EH (cell line): ENCODE results near the gene TCF4.

Source experiments
- DNase-seq: peaks from one replicate; pipeline ENCODE4 v3.0.0-alpha.2; 2015; ENCODE audit warnings: low read depth

The TCF4 gene

DNA sequence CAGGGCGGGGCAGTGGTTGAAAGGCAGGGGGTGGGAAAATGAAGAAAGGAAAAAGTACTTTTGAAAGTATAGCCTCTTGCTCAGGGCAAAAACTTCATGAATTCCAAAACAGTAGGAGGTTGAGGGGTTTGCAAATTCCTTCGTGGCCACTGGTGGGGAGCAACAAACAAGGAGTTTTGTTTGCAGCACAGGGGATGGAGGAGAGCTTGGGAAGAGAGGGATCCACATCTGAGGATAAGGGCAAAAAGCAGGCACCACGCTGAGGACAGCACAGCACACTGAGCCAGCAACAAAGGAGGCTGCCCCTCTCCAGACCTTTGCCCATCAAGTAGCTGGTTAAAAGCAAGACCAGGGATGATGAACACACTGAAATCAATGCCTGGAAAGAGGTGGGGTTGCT, 148.9 kb downstream of the TCF4 start:
- DNase-seq = no peak

GRCh38 chr18:55435592-55435991, 152.4 kb downstream of the TCF4 start:
- DNase-seq = peak; percentile 37

GRCh38 chr18:55433648-55434047, 154.3 kb downstream of the TCF4 start:
- no peak for DNase-seq

DNA sequence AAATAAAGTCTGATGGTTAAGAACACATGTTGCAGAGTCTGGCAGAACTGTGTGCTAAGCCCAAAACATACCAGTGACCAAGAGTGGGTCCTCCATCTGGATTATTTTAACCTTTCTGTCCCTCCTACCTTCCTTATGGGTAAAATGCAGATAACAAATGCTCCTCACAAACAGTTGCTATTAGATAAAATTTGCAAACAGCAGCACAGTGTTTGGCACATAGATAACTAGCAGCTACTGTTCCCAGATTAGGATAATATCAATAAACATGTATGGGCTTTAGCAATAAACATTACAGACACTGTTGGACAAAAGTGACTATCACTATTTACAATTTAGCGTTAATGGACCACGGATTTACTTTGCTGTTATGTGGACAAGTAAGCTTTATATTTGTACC, 154.9 kb downstream of the TCF4 start:
- DNase-seq = no peak

- DNase-seq = no peak
Measured at GRCh38 chr18:55432307-55433040, 155.5 kb downstream of the TCF4 start.

- no peak for DNase-seq
Measured at GRCh38 chr18:55430026-55430425, 158.0 kb downstream of the TCF4 start.

DNA sequence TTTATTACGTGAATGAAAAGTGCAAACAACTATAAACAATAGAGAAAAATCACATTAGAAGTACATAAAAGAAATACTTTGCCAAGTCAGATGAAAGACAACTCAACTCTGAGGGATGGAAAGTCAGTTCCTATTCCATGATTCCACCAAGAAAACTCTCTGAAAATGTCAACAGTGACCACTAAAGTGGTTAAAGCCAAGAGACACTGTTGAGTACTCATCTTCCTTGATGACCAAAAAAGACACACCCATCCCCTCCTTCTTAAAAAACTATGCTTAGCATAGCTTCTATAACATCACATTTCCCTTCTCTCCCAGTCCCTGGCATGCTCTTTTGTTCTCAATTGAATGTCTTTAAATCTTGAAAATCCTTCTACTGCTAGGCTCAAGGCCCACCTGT, 160.0 kb downstream of the TCF4 start:
- DNase-seq = peak; percentile 65

GRCh38 chr18:55425698-55426097, 162.3 kb downstream of the TCF4 start:
- no peak for DNase-seq

GRCh38 chr18:55422456-55423180, 165.4 kb downstream of the TCF4 start:
- peak; percentile 58 for DNase-seq

- peak; percentile 70 for DNase-seq
Measured at GRCh38 chr18:55421615-55422419, 166.2 kb downstream of the TCF4 start.

GRCh38 chr18:55421308-55421614, 166.7 kb downstream of the TCF4 start:
- no peak for DNase-seq

- DNase-seq = peak; percentile 17
Measured at GRCh38 chr18:55420665-55421307, 167.2 kb downstream of the TCF4 start.

GRCh38 chr18:55419947-55420664, 167.9 kb downstream of the TCF4 start:
- peak; percentile 57 for DNase-seq

GRCh38 chr18:55419132-55419946, 168.7 kb downstream of the TCF4 start:
- peak; percentile 35 for DNase-seq

- DNase-seq = no peak
Measured at GRCh38 chr18:55418439-55418838, 169.6 kb downstream of the TCF4 start.

DNA sequence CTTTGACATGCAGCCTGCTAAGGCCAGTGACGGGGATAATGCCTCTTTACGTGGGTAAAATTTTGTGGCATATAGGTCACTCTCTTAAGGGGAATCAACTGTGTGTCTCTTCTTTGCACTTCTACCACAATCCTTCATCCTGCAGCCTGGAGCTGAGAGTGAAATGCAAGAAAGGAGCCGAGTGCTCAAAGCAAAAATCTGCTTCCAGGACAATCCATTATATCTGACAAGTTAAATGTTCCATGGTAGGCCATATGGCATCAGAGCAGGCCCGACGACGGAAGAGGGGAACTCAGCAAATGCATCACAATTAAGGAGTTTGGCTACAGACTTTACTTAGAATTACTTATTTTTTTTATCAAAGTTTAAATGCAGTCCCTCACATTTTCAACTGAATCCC, 171.2 kb downstream of the TCF4 start:
- DNase-seq = no peak

DNA sequence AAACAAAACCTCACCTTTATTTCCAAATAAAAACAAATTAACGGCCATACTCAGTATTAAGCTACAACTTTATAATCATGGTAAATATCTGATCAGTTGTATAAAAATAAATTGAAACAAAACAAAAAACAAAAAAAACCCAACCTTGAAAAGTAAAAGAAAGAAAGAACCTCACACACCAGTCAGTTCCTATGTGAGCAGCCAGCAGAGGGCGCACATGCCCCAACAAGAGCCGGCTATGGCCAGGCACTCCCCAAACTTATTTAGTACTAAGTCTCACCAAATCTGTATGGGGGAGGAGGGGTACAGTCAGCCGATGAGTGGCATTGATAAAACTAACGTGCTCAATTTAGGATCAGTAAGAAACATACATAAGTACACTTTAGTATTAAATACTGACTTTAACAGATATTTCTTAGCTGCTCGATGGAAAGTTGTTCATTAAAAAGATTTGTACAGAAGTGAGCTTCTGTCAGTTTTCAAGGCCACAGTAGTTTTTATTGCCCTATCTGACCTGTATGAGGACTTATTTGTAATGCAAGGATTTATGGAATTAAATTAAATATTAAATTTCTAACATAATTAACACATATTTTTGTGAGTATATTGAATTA, 172.6 kb downstream of the TCF4 start:
- DNase-seq = peak; percentile 80

DNA sequence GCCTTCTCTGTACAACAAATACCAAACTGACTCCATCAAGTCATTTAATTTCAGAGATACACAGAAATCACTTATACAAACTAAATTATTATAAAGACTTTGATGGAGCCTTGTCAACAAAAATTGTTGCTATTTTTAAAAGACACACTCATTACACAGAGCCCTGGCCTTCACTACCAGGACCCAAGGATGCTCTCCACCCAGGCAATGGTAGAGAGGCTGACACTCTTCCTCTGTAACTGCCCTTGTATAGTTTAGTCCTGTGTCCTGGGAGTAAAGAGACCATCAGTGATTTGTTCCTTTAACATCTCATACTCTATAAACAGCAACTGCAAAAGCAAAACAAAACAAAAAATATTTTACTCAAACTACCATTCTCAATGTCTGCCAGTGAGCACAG, 173.5 kb downstream of the TCF4 start:
- DNase-seq = no peak

DNA sequence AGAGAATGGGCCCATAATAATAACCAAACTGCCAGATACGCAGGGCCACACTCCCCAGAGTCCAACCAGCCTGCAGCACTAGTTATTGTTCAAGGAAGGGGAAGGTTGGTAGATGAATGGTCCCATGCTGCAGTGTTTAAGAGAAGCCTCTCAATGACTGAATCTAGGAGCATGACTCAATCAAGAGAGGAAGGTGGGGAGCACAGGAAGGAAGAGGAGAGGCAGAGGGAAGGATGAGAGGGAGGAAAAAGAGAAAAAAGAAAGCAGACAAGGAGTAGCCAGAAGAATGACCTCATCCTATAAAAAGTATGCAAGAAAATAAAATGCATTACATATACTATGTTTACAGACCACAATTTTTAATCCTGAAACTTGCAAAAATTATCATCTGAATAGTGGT, 174.5 kb downstream of the TCF4 start:
- DNase-seq = peak; percentile 60

GRCh38 chr18:55407774-55408535, 180.0 kb downstream of the TCF4 start:
- no peak for DNase-seq
